Measurements from ENCODE around the gene ANKRD28.

DNA sequence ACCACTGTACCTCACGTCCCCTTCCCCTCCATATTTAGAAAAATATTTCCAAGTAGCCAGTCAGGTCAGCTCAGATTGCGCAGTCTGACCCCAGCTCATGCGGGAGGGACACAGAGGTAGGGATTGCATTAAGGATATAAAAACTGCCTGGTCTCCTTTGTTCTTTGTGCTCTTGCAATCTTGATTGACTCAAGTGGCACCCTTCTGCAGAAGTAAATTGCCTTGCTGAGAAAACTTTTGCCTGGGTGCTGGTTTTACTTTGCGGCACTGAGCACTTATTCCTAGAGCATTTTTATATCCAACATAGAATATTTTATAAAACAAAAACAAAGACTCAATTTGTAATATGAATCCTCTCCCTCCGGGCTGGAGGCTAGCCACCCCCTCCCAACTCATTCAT, 141.4 kb downstream of the ANKRD28 start:
- TF ChIP-seq, protein P1, sequence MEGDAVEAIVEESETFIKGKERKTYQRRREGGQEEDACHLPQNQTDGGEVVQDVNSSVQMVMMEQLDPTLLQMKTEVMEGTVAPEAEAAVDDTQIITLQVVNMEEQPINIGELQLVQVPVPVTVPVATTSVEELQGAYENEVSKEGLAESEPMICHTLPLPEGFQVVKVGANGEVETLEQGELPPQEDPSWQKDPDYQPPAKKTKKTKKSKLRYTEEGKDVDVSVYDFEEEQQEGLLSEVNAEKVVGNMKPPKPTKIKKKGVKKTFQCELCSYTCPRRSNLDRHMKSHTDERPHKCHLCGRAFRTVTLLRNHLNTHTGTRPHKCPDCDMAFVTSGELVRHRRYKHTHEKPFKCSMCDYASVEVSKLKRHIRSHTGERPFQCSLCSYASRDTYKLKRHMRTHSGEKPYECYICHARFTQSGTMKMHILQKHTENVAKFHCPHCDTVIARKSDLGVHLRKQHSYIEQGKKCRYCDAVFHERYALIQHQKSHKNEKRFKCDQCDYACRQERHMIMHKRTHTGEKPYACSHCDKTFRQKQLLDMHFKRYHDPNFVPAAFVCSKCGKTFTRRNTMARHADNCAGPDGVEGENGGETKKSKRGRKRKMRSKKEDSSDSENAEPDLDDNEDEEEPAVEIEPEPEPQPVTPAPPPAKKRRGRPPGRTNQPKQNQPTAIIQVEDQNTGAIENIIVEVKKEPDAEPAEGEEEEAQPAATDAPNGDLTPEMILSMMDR (IDR thresholded peaks at IDR 0.05): no peak
- TF ChIP-seq POLR2AphosphoS5 (IDR thresholded peaks at IDR 0.05): no peak
- no peak for TF ChIP-seq POLR2A (IDR thresholded peaks at IDR 0.05)
